Measurements from ENCODE around the gene MINDY3.

MINDY3 gene

GRCh38 chr10:15792777-15793176 lies 67.5 kb downstream of the MINDY3 start:
- TF ChIP-seq EZH2phosphoT487 (IDR thresholded peaks at IDR 0.05; ENCODE audit: borderline replicate concordance, low read length), result no peak
- no peak for TF ChIP-seq CTCF (IDR thresholded peaks at IDR 0.05; ENCODE audit: low read depth, low read length, poor library complexity, severe bottlenecking)
- H3K9me2 ChIP-seq (replicated peaks; ENCODE audit: control insufficient read depth, low read length), result no peaks in the 10 kb centered on the region
- no peak overlapping the region for H3K4me2 ChIP-seq (ENCODE audit: low read length)
- H3K79me2 ChIP-seq (ENCODE audit: control insufficient read depth, low read length), result no peaks in the 10 kb centered on the region
- H3K36me3 ChIP-seq (ENCODE audit: control insufficient read depth, low read length), result peaks cover 32% of the 10 kb centered on the region
- H3K9me3 ChIP-seq (ENCODE audit: control insufficient read depth, insufficient read depth, low read length), result no peaks in the 10 kb centered on the region
- H4K20me1 ChIP-seq (ENCODE audit: control insufficient read depth, insufficient read depth, low read depth, low read length), result no peaks in the 10 kb centered on the region
- no peak overlapping the region for H3K4me3 ChIP-seq (ENCODE audit: low read length)
- no peaks in the 10 kb centered on the region for H3K4me1 ChIP-seq (ENCODE audit: control insufficient read depth, low read length)
- H3K27ac ChIP-seq (ENCODE audit: low read depth, low read length), result no peak overlapping the region
- H3K27me3 ChIP-seq (ENCODE audit: control insufficient read depth, low read length), result no peaks in the 10 kb centered on the region
- H3F3A ChIP-seq (ENCODE audit: control insufficient read depth, insufficient read depth), result no peaks in the 10 kb centered on the region

- Histone ChIP-seq H3K27ac (ENCODE audit: low read depth, low read length) (no peak overlapping the region), H3K36me3 (ENCODE audit: control insufficient read depth, low read length) (peaks cover 41% of the 10 kb centered on the region), H3K9me3 (ENCODE audit: control insufficient read depth, insufficient read depth, low read length) (no peaks in the 10 kb centered on the region), H3K4me2 (ENCODE audit: low read length) (no peak overlapping the region), H3K4me1 (ENCODE audit: control insufficient read depth, low read length) (no peaks in the 10 kb centered on the region), H3K9me2 (replicated peaks; ENCODE audit: control insufficient read depth, low read length) (no peaks in the 10 kb centered on the region), H3K79me2 (ENCODE audit: control insufficient read depth, low read length) (no peaks in the 10 kb centered on the region), H4K20me1 (ENCODE audit: control insufficient read depth, insufficient read depth, low read depth, low read length) (no peaks in the 10 kb centered on the region), H3K27me3 (ENCODE audit: control insufficient read depth, low read length) (no peaks in the 10 kb centered on the region), H3F3A (ENCODE audit: control insufficient read depth, insufficient read depth) (no peaks in the 10 kb centered on the region), H3K4me3 (ENCODE audit: low read length) (no peak overlapping the region)
- TF ChIP-seq CTCF (IDR thresholded peaks at IDR 0.05; ENCODE audit: low read depth, low read length, poor library complexity, severe bottlenecking) (no peak), EZH2phosphoT487 (IDR thresholded peaks at IDR 0.05; ENCODE audit: borderline replicate concordance, low read length) (no peak)
These were observed 68.3 kb downstream of the MINDY3 start for GRCh38 chr10:15791816-15792524.

- TF ChIP-seq EZH2phosphoT487 (IDR thresholded peaks at IDR 0.05; ENCODE audit: borderline replicate concordance, low read length) (no peak), CTCF (IDR thresholded peaks at IDR 0.05; ENCODE audit: low read depth, low read length, poor library complexity, severe bottlenecking) (no peak)
- no peaks in the 10 kb centered on the region for H3K79me2 ChIP-seq (ENCODE audit: control insufficient read depth, low read length)
- H3K4me2 ChIP-seq (ENCODE audit: low read length), result no peak overlapping the region
- H3K4me3 ChIP-seq (ENCODE audit: low read length), result no peak overlapping the region
- no peak overlapping the region for H3K27ac ChIP-seq (ENCODE audit: low read depth, low read length)
- H3F3A ChIP-seq (ENCODE audit: control insufficient read depth, insufficient read depth), result no peaks in the 10 kb centered on the region
- no peaks in the 10 kb centered on the region for H3K9me2 ChIP-seq (replicated peaks; ENCODE audit: control insufficient read depth, low read length)
- no peaks in the 10 kb centered on the region for H3K27me3 ChIP-seq (ENCODE audit: control insufficient read depth, low read length)
- H3K9me3 ChIP-seq (ENCODE audit: control insufficient read depth, insufficient read depth, low read length), result no peaks in the 10 kb centered on the region
- H4K20me1 ChIP-seq (ENCODE audit: control insufficient read depth, insufficient read depth, low read depth, low read length), result no peaks in the 10 kb centered on the region
- peaks cover 44% of the 10 kb centered on the region for H3K36me3 ChIP-seq (ENCODE audit: control insufficient read depth, low read length)
- no peaks in the 10 kb centered on the region for H3K4me1 ChIP-seq (ENCODE audit: control insufficient read depth, low read length)
These were observed 70.3 kb downstream of the MINDY3 start for GRCh38 chr10:15789793-15790525.

All from DOHH2 (cell line).